Measurements from ENCODE around the gene KIFAP3. TPM values are rescaled to one million over a fixed set of nuclear protein-coding genes. Genes with fewer than 3 reads are reported as not detected.

Gene KIFAP3
- total RNA-seq, 3 donors from 2014 or later = 22.5 to 42.8 (median 36.2) TPM

DNA sequence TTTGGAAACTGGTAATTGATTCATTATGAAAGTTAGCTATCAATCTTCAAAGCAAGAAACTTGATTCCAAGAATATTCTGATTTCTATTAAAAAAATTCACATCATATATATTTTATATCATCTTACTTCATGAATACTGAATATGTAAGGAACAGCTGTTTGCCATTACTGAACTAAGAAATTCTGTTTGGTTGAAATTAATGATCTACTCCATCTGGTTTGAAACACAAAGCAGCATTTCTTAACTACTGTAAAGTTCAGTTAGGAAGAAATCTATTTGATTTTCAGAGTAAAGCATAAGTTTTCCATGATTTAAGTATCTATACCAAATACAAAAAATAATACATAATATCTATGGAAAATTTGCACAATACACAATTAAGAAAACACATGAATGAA, 114.8 kb downstream of the KIFAP3 start:
- H3K36me3 ChIP-seq (ENCODE audit: low read depth) = no peaks in the 10 kb centered on the region
- intact Hi-C loops (cut with DNase I, micrococcal nuclease) = no loop called here
- no peaks in the 10 kb centered on the region for H3K4me1 ChIP-seq (ENCODE audit: low read depth)
- no peak for TF ChIP-seq CTCF (IDR thresholded peaks at IDR 0.05)
- DNase-seq (no peak), ATAC-seq (no peak)
- no peak overlapping the region for H3K4me3 ChIP-seq
- no peaks in the 10 kb centered on the region for H3K9me3 ChIP-seq

- ATAC-seq (no peak), DNase-seq (no peak)
- no peaks in the 10 kb centered on the region for H3K4me1 ChIP-seq (ENCODE audit: low read depth)
- H3K9me3 ChIP-seq = no peaks in the 10 kb centered on the region
- H3K4me3 ChIP-seq = no peak overlapping the region
- no peaks in the 10 kb centered on the region for H3K36me3 ChIP-seq (ENCODE audit: low read depth)
- intact Hi-C loops (cut with DNase I, micrococcal nuclease) = no loop called here
- TF ChIP-seq CTCF (IDR thresholded peaks at IDR 0.05) = no peak
Observed at GRCh38 chr1:169958987-169959386, 115.5 kb downstream of the KIFAP3 start.

GRCh38 chr1:169957884-169958283, 116.6 kb downstream of the KIFAP3 start:
- Histone ChIP-seq H3K4me1 (ENCODE audit: low read depth) (no peaks in the 10 kb centered on the region), H3K36me3 (ENCODE audit: low read depth) (no peaks in the 10 kb centered on the region), H3K4me3 (no peak overlapping the region), H3K9me3 (no peaks in the 10 kb centered on the region)
- DNase-seq (no peak), ATAC-seq (no peak)
- intact Hi-C loops (cut with DNase I, micrococcal nuclease) = no loop called here
- no peak for TF ChIP-seq CTCF (IDR thresholded peaks at IDR 0.05)

- intact Hi-C loops (cut with DNase I, micrococcal nuclease) = no loop called here
Observed at GRCh38 chr1:169951108-169951507, 123.4 kb downstream of the KIFAP3 start.

DNA sequence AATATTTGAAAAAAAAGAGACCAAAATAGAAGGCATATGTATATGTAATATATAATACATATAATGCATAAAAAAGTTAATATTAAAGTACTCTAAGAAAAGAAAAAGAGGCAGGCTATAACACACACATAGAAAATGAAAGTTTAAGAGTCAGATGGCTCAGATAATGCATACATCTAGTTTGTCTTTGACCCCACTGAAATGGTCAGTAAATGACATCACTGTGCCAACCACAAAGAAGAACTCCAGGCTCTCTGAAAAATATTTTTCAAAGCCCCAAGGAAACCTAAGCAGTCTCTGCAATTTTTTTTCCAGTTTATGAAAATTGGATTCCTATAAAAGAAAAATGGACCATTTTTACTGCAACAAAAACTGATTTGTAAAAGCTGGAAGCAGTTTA, 125.4 kb downstream of the KIFAP3 start:
- Histone ChIP-seq H3K4me3 (no peak overlapping the region), H3K4me1 (ENCODE audit: low read depth) (no peaks in the 10 kb centered on the region), H3K9me3 (no peaks in the 10 kb centered on the region), H3K36me3 (ENCODE audit: low read depth) (no peaks in the 10 kb centered on the region)
- intact Hi-C loops (cut with DNase I, micrococcal nuclease) = no loop called here
- no peak for DNase-seq
- no peak for TF ChIP-seq CTCF (IDR thresholded peaks at IDR 0.05)
- ATAC-seq = no peak

More at GRCh38 chr1:169951108-169951507, 123.4 kb downstream of the KIFAP3 start:
- no peak for TF ChIP-seq CTCF (IDR thresholded peaks at IDR 0.05)
- no peak overlapping the region for H3K4me3 ChIP-seq
- no peaks in the 10 kb centered on the region for H3K36me3 ChIP-seq (ENCODE audit: low read depth)
- DNase-seq = no peak
- no peaks in the 10 kb centered on the region for H3K9me3 ChIP-seq
- no peaks in the 10 kb centered on the region for H3K4me1 ChIP-seq (ENCODE audit: low read depth)
- ATAC-seq = no peak

DNA sequence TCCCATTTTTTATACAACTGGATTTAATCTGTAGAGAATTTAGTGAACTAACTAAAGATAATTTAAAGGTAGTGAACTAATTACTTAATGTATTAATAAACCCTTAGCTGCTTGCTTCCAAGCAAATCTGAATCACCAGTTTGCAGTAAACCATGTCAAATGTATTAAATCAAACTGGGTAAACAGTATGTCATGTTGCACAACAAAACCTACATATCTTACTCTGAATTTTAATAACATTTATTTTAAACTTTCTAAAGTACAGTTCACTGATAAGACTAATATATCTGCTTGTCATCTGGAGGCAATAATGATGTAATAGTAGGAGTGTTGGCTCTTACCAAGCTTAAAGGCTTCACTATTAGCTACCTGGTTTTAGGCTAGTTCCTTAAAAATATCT, 128.3 kb downstream of the KIFAP3 start:
- H3K4me3 ChIP-seq = no peak overlapping the region
- ATAC-seq (no peak), DNase-seq (no peak)
- no peaks in the 10 kb centered on the region for H3K36me3 ChIP-seq (ENCODE audit: low read depth)
- no peaks in the 10 kb centered on the region for H3K9me3 ChIP-seq
- intact Hi-C loops (cut with DNase I, micrococcal nuclease) = no loop called here
- no peak for TF ChIP-seq CTCF (IDR thresholded peaks at IDR 0.05)
- H3K4me1 ChIP-seq (ENCODE audit: low read depth) = peaks cover 9% of the 10 kb centered on the region
